ENCODE data around the gene PDRG1.

DNA sequence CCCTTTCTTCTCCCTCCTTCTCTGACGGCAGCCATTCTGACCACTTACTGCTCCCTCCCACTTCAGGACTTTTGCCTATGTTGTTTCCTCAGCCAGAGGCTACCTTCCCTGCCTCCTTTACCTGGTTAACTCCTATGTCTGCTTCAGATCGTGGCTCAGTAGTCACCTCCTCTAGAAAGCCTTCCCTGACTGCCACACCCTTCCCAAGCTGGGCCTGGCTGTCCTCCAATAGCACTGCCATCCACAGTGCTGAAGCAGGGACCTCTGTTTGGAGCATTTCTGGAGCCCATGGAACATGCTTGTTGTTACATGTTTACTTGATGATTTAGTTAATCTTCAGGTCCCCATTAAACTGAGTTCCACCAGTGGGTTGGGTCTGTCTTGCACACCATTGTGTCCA, 29.9 kb upstream of the PDRG1 start:
- TF ChIP-seq, protein P1, sequence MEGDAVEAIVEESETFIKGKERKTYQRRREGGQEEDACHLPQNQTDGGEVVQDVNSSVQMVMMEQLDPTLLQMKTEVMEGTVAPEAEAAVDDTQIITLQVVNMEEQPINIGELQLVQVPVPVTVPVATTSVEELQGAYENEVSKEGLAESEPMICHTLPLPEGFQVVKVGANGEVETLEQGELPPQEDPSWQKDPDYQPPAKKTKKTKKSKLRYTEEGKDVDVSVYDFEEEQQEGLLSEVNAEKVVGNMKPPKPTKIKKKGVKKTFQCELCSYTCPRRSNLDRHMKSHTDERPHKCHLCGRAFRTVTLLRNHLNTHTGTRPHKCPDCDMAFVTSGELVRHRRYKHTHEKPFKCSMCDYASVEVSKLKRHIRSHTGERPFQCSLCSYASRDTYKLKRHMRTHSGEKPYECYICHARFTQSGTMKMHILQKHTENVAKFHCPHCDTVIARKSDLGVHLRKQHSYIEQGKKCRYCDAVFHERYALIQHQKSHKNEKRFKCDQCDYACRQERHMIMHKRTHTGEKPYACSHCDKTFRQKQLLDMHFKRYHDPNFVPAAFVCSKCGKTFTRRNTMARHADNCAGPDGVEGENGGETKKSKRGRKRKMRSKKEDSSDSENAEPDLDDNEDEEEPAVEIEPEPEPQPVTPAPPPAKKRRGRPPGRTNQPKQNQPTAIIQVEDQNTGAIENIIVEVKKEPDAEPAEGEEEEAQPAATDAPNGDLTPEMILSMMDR (IDR thresholded peaks at IDR 0.05) = no peak
- TF ChIP-seq EP300 (IDR thresholded peaks at IDR 0.05) (no peak), POLR2AphosphoS5 (IDR thresholded peaks at IDR 0.05) (no peak), POLR2A (IDR thresholded peaks at IDR 0.05) (no peak)
